NB4 (cell line): ENCODE results near the gene SH3BP4.

Source experiments
- DNase-seq: peaks from one replicate; pipeline ENCODE4 v3.0.0; 2010; ENCODE audit warnings: low read depth
- H3K4me3 ChIP-seq: one replicate; pipeline ENCODE4 v1.5.1; 2011; ENCODE audit warnings: mild to moderate bottlenecking, low read depth, low read length, moderate library complexity
- CTCF ChIP-seq: IDR thresholded peaks from one replicate; pipeline ENCODE4 v1.5.1; 2012; ENCODE audit warnings: low read depth, low read length
- MAX ChIP-seq: IDR thresholded peaks from 2 replicates; pipeline ENCODE4 v1.6.1; 2011; ENCODE audit warnings: low read depth, low read length
- MYC ChIP-seq: IDR thresholded peaks from 2 replicates; pipeline ENCODE4 v1.6.1; 2011; ENCODE audit warnings: low read depth, low read length
- POLR2A ChIP-seq: IDR thresholded peaks from 2 replicates; pipeline ENCODE4 v1.6.1; 2011; ENCODE audit warnings: mild to moderate bottlenecking; ENCODE audit not compliant: insufficient read length; ENCODE audit errors: extremely low read depth

Gene SH3BP4

GRCh38 chr2:235030936-235031335 is 79.1 kb downstream of the SH3BP4 start:
- DNase-seq: no peak
- no peak overlapping the region for H3K4me3 ChIP-seq
- TF ChIP-seq CTCF (no peak), MYC (no peak), MAX (no peak), POLR2A (no peak)

DNA sequence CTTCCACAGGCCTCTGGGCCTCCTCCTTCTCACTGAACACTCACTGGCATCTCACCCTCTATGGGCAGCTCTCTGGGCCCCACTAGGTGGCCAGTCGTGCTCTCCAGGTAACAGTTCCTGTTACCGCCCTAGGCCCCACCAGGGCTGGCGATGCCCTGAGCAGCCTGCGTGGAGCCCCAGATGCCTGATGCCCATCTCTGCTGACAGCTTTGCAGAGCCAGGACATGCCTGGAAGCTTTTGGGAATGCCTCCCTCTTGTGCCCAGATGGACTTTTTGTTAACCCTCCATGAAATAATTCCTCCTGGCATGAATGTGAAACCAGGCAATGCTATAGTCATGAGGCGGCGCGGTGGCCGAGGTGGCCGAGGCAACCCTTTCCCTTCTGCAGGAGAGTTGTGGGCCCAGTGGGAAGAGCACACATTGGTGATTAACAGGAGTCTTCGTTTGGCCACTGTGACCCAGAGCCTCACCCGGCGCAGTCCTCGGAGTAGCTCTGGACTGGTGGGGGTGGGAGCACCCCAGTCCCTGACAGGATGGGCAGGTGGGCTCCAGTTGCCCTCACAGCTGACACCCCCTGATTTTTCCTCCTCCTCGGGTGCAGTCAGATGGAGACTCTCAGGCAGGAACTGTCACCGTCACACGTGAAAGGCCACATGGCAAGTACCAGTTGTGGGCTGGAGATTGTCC is 80.0 kb downstream of the SH3BP4 start:
- no peak overlapping the region for H3K4me3 ChIP-seq
- no peak for DNase-seq
- no peak for TF ChIP-seq POLR2A
- no peak for TF ChIP-seq CTCF
- TF ChIP-seq MAX: no peak
- no peak for TF ChIP-seq MYC

DNA sequence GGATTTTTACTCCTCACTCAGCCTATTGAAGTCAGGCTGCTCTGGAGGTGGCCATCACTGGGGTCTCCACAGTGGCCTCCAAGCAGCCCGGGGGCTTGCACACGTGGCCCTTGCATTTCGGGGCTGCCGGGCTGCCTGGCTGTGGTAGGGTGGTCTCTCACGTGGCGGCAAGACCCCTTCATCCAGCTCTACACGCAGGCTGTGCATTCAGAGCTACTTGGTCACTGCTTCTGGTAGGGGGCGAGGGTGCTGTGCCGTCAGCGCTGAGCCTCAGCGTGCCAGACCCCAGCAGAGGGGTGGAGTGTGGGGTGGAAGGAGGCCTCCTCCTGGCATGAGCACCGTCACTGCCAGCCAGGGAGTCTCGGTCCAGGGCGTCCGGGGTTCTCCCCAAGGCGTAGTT is 80.6 kb downstream of the SH3BP4 start:
- no peak overlapping the region for H3K4me3 ChIP-seq
- no peak for DNase-seq
- TF ChIP-seq MYC: no peak
- TF ChIP-seq CTCF: no peak
- no peak for TF ChIP-seq POLR2A
- TF ChIP-seq MAX: no peak

- H3K4me3 ChIP-seq: no peak overlapping the region
- no peak for DNase-seq
- TF ChIP-seq MAX: no peak
- no peak for TF ChIP-seq MYC
- no peak for TF ChIP-seq POLR2A
- no peak for TF ChIP-seq CTCF
Measured at GRCh38 chr2:235032949-235033348, 81.1 kb downstream of the SH3BP4 start.

GRCh38 chr2:235034265-235035118 is 82.7 kb downstream of the SH3BP4 start:
- DNase-seq: no peak
- H3K4me3 ChIP-seq: no peak overlapping the region
- TF ChIP-seq MYC (no peak), MAX (no peak), CTCF (no peak), POLR2A (no peak)
